Esophagus squamous epithelium (tissue), 4 donors: ENCODE data around the gene OR13J1.

Experiments used
- POLR2A ChIP-seq, 4 donors: fragments of 450-650 bp; IDR thresholded peaks; one replicate each; pipeline ENCODE4 v1.6.1; 2017; ENCODE audit warnings: antibody characterized with exemption in 4 of 4, mild to moderate bottlenecking in 4 of 4, moderate library complexity in 3 of 4
- TF ChIP-seq, protein P1 (sequence below), 6 experiments: fragments of 450-650 bp in 4 of 6; fragments of 200-600 bp in 2 of 6; sonication (generic) in 2 of 6; IDR thresholded peaks; one replicate each; pipeline ENCODE4 v1.5.1; 2016 to 2019; ENCODE audit warnings: antibody characterized with exemption in 6 of 6, mild to moderate bottlenecking in 4 of 6, moderate library complexity in 4 of 6

DNA sequence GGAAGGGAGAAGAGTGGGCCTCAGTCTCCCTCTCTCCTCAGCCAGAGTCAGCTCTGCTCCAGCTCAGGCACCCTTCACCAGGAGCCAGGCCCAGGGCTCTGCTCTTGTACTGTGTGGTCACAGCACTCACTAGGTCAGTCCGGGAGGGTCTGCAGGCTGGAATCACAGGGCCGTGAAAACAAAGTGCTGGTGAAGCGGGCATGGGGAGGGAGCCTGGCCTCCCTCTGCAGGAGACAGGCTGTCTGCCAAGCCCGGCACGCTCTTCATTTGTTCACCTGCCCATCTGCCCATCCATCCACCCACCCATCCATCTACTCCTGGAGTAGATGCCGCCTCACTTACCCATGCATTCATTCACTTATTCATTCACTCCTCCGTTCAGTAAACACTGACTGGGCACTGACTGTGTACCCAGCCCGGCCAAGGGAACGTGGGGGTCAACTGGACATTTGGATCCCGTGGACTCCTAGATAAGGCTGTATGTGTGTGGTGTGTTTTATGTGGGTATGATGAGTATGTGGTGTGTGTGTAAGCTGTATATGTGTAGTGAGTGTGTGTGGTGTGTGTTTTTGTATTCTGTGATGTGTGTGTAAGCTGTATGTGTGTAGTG is 42.7 kb upstream of the OR13J1 start:
- TF ChIP-seq, protein P1, sequence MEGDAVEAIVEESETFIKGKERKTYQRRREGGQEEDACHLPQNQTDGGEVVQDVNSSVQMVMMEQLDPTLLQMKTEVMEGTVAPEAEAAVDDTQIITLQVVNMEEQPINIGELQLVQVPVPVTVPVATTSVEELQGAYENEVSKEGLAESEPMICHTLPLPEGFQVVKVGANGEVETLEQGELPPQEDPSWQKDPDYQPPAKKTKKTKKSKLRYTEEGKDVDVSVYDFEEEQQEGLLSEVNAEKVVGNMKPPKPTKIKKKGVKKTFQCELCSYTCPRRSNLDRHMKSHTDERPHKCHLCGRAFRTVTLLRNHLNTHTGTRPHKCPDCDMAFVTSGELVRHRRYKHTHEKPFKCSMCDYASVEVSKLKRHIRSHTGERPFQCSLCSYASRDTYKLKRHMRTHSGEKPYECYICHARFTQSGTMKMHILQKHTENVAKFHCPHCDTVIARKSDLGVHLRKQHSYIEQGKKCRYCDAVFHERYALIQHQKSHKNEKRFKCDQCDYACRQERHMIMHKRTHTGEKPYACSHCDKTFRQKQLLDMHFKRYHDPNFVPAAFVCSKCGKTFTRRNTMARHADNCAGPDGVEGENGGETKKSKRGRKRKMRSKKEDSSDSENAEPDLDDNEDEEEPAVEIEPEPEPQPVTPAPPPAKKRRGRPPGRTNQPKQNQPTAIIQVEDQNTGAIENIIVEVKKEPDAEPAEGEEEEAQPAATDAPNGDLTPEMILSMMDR (IDR thresholded peaks at IDR 0.05), result no peak
- no peak for TF ChIP-seq POLR2A (IDR thresholded peaks at IDR 0.05)
